Thoracic aorta (tissue), 2 donors: ENCODE results near the gene MCF2L. TPM values are rescaled to one million over a fixed set of nuclear protein-coding genes. Genes with fewer than 3 reads are reported as not detected.

Experiments used
- ATAC-seq: fragments of 150-250 bp; one replicate; pipeline ENCODE4 v1.8.0; 2017; ENCODE audit warnings: low read depth; ENCODE audit not compliant: insufficient number of reproducible peaks, low FRiP score
- DNase-seq: peaks from one replicate; pipeline ENCODE4 v3.0.0-alpha.2; 2020; ENCODE audit warnings: low spot score
- H3K27ac ChIP-seq, 2 donors: fragments of 200-600 bp; sonication (generic); 1 replicate in 1 of 2; 2 replicates in 1 of 2; pipeline ENCODE4 v1.5.1; 2016; ENCODE audit warnings: mild to moderate bottlenecking in 2 of 2, moderate library complexity in 2 of 2
- H3K27me3 ChIP-seq: fragments of 200-600 bp; sonication (generic); replicated peaks from 2 replicates; pipeline ENCODE4 v1.6.0; 2016; ENCODE audit warnings: mild to moderate bottlenecking; ENCODE audit not compliant: insufficient read depth
- H3K36me3 ChIP-seq: fragments of 200-600 bp; sonication (generic); one replicate; pipeline ENCODE4 v1.5.1; 2016
- H3K4me1 ChIP-seq, 2 donors: fragments of 200-600 bp; sonication (generic); 1 replicate in 1 of 2; 2 replicates in 1 of 2; pipeline versions ENCODE4 v1.5.1 to v1.6.0; 2016; ENCODE audit warnings: low read depth in 2 of 2, mild to moderate bottlenecking in 1 of 2; ENCODE audit not compliant: control insufficient read depth in 1 of 2
- H3K4me3 ChIP-seq: fragments of 200-600 bp; sonication (generic); 2 replicates; pipeline ENCODE4 v1.5.1; 2016; ENCODE audit warnings: mild to moderate bottlenecking
- H3K9me3 ChIP-seq: fragments of 200-600 bp; sonication (generic); 2 replicates; pipeline ENCODE4 v1.5.1; 2016
- CTCF ChIP-seq: fragments of 200-600 bp; sonication (generic); IDR thresholded peaks from one replicate; pipeline ENCODE4 v1.5.1; 2019; ENCODE audit warnings: antibody characterized with exemption
- total RNA-seq, 2 donors: library from RNA; depleted of rRNA; stranded (reverse); fragments of >200 nt; gene quantifications; one replicate each; pipeline versions ENCODE4 v1.1.0 to v1.2.3, GENCODE V29; 2016

Gene MCF2L
- total RNA-seq, 2 donors from 2014 or later: 34.9 to 49.2 TPM

DNA sequence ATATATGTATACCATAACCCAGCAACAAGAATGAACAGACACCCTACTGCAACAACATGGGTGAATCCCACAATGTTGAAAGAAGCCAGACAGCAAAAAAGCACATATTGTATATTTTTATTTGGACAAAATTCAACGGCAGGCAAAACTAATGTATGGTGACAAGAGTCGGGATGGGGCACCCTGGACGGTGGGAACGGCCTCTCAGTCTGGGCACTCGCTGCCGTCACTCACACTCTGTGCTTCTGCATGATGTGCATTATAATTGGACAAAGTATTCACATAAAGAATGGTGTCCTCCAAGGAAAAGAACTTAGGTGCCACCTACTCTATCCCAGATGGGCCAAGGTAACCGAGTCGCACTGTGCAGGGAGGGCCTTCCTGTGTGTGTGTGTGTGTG, 71.0 kb downstream of the MCF2L start:
- H3K27ac ChIP-seq: no peak overlapping the region
- H3K36me3 ChIP-seq: no peaks in the 10 kb centered on the region
- ATAC-seq (no peak), DNase-seq (no peak)
- no peak overlapping the region for H3K4me3 ChIP-seq
- no peaks in the 10 kb centered on the region for H3K9me3 ChIP-seq
- H3K27me3 ChIP-seq: no peaks in the 10 kb centered on the region
- H3K4me1 ChIP-seq: peaks cover 0 to 35% of the 10 kb centered on the region in 2 donors
- no peak for TF ChIP-seq CTCF

DNA sequence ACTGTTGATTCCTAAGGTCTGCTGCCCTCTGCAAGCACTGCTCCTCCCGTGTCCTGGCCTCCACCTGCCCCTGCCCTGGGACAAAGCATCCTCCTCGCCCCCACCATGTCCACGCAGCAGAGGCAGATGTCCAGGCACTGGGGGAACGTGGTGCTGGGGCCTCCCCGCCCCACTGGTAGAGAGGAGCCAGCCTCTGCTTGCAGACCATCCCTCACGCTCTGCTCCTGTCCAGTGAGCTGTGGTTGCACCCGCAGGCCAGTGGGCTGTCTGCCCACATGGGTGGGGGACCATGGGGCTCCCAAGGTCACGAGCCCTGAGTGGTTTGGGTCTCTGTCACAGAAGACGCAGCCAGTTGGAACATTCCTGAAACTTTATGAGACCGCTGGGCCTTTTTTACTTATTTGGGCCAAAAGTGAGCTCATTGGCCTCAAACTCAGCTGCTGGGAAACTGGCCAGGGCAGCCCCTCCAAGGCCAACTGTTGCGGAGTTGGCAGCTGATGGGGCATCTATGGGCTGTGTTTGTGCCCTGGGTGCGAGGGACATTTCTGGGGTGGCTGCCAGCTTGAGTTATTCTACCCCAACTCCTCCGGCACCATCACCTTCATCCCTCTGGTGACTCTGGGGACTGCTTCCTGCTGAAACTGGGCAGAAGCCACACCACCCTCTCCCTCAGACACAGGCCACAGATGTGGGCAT, 71.7 kb downstream of the MCF2L start:
- no peak overlapping the region for H3K4me3 ChIP-seq
- ATAC-seq (no peak), DNase-seq (no peak)
- TF ChIP-seq CTCF: no peak
- H3K4me1 ChIP-seq: peaks cover 0 to 30% of the 10 kb centered on the region in 2 donors
- H3K36me3 ChIP-seq: no peaks in the 10 kb centered on the region
- H3K27ac ChIP-seq: peak overlapping the region; percentile 2 to 37
- H3K9me3 ChIP-seq: no peaks in the 10 kb centered on the region
- no peaks in the 10 kb centered on the region for H3K27me3 ChIP-seq

DNA sequence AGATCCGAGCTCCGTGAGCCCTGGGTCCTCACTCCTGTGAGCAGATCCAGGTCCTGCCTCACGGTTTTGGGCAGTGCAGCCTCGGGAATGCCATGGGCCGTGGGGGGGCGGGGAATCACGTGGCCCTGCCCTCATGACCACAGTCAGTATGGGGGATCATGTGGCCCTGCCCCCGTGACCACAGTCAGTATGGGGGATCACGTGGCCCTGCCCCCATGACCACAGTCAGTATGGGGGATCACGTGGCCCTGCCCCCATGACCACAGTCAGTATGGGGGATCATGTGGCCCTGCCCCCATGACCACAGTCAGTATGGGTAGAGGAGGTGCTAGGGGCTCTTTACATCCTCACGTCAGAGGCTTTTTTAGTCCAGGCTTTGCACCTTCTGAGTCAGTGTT, 72.3 kb downstream of the MCF2L start:
- H3K27ac ChIP-seq: peak overlapping the region; percentile 2 to 37
- no peaks in the 10 kb centered on the region for H3K27me3 ChIP-seq
- DNase-seq (no peak), ATAC-seq (no peak)
- TF ChIP-seq CTCF: no peak
- no peaks in the 10 kb centered on the region for H3K36me3 ChIP-seq
- H3K4me3 ChIP-seq: no peak overlapping the region
- H3K9me3 ChIP-seq: no peaks in the 10 kb centered on the region
- peaks cover 0 to 32% of the 10 kb centered on the region in 2 donors for H3K4me1 ChIP-seq

GRCh38 chr13:113041896-113042295, 72.9 kb downstream of the MCF2L start:
- Histone ChIP-seq H3K4me3 (no peak overlapping the region), H3K36me3 (no peaks in the 10 kb centered on the region), H3K9me3 (no peaks in the 10 kb centered on the region), H3K27ac (peak overlapping the region in 1 of 2 donors; percentile 2), H3K4me1 (peaks cover 0 to 39% of the 10 kb centered on the region in 2 donors), H3K27me3 (no peaks in the 10 kb centered on the region)
- TF ChIP-seq CTCF: no peak
- no peak for DNase-seq
- ATAC-seq: no peak

DNA sequence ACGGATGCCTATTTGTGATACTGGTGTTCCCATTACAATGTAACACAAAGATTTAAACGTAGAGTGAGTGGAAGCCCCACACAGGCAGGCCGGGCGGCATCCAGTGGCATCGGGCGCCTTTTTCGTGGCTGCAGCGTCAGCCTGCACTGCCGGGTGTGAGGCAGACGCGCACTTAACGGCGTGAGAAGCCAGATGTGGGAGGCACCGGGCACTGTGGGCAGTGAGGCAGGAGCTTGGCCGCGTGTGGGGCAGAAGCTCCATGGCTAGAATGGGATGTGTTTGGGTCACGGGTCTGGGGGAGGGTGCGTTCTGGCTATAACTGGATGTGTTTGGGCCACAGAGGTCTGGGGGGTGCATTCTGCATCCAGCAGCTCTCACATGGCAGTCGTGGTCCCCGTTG, 73.4 kb downstream of the MCF2L start:
- ATAC-seq (no peak), DNase-seq (no peak)
- H3K27me3 ChIP-seq: no peaks in the 10 kb centered on the region
- H3K4me1 ChIP-seq: peaks cover 0 to 44% of the 10 kb centered on the region in 2 donors
- no peaks in the 10 kb centered on the region for H3K36me3 ChIP-seq
- H3K4me3 ChIP-seq: no peak overlapping the region
- TF ChIP-seq CTCF: no peak
- H3K9me3 ChIP-seq: no peaks in the 10 kb centered on the region
- no peak overlapping the region for H3K27ac ChIP-seq
